ENCODE data around the gene BMP4. TPM values are rescaled to one million over a fixed set of nuclear protein-coding genes. Genes with fewer than 3 reads are reported as not detected.

The BMP4 gene
- total RNA-seq, 6 experiments from 2014 or later: 4.0 to 14.5 (median 4.4) TPM

DNA sequence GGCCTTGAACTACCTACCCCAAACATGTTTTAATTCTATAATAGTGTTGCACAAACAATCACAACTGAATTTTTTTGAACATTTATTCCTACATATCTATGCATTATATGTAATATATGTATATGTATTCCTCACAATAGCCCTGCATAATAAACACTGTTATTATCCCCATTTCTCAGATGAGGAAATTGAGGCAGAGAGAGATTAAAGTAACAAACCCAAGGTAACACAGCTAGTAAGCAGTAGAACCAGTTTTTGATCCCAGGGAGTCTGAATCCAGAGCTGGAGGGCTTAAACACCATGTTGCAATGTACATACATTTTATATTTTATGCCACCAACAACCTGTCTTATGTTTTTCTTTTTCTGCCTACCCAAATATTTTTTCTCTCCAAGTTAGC lies 26.5 kb upstream of the BMP4 start:
- Mint-ChIP-seq H3K27me3 (ENCODE audit: insufficient read depth) (peaks cover 6% of the 10 kb centered on the region), H3K4me1 (ENCODE audit: low read depth) (peaks cover 17% of the 10 kb centered on the region), H3K36me3 (ENCODE audit: low read depth) (peaks cover 20% of the 10 kb centered on the region), H3K9me3 (peaks cover 29% of the 10 kb centered on the region), H3K27ac (no peak overlapping the region), H3K4me3 (no peak overlapping the region)
- DNase-seq: no peak
- TF ChIP-seq, protein P1, sequence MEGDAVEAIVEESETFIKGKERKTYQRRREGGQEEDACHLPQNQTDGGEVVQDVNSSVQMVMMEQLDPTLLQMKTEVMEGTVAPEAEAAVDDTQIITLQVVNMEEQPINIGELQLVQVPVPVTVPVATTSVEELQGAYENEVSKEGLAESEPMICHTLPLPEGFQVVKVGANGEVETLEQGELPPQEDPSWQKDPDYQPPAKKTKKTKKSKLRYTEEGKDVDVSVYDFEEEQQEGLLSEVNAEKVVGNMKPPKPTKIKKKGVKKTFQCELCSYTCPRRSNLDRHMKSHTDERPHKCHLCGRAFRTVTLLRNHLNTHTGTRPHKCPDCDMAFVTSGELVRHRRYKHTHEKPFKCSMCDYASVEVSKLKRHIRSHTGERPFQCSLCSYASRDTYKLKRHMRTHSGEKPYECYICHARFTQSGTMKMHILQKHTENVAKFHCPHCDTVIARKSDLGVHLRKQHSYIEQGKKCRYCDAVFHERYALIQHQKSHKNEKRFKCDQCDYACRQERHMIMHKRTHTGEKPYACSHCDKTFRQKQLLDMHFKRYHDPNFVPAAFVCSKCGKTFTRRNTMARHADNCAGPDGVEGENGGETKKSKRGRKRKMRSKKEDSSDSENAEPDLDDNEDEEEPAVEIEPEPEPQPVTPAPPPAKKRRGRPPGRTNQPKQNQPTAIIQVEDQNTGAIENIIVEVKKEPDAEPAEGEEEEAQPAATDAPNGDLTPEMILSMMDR (IDR thresholded peaks at IDR 0.05): no peak

DNA sequence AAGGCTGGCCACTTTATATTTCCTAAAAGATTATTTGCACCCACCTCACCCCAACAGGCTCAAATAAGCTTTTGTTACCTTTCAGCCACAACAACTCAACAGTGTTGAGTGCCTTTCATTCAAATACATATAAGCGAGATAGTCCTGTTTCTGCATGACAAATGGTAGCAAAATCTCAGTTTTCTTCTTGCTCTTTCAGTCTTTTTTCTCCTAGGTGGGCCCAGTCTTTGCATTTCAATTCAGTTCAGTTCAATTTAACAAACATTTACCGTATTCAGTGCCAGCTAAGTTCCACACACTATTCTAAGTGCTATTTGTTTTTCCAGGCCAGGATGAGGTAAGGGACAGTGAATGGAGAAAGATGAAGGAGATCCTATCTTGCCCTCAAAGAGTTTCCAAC lies 25.9 kb upstream of the BMP4 start:
- no peak overlapping the region for H3K4me3 Mint-ChIP-seq
- H3K27me3 Mint-ChIP-seq (ENCODE audit: insufficient read depth): peaks cover 6% of the 10 kb centered on the region
- DNase-seq: no peak
- H3K36me3 Mint-ChIP-seq (ENCODE audit: low read depth): peaks cover 20% of the 10 kb centered on the region
- H3K9me3 Mint-ChIP-seq: peaks cover 29% of the 10 kb centered on the region
- H3K4me1 Mint-ChIP-seq (ENCODE audit: low read depth): peaks cover 17% of the 10 kb centered on the region
- TF ChIP-seq, protein P1 (IDR thresholded peaks at IDR 0.05): no peak
- H3K27ac Mint-ChIP-seq: no peak overlapping the region

DNA sequence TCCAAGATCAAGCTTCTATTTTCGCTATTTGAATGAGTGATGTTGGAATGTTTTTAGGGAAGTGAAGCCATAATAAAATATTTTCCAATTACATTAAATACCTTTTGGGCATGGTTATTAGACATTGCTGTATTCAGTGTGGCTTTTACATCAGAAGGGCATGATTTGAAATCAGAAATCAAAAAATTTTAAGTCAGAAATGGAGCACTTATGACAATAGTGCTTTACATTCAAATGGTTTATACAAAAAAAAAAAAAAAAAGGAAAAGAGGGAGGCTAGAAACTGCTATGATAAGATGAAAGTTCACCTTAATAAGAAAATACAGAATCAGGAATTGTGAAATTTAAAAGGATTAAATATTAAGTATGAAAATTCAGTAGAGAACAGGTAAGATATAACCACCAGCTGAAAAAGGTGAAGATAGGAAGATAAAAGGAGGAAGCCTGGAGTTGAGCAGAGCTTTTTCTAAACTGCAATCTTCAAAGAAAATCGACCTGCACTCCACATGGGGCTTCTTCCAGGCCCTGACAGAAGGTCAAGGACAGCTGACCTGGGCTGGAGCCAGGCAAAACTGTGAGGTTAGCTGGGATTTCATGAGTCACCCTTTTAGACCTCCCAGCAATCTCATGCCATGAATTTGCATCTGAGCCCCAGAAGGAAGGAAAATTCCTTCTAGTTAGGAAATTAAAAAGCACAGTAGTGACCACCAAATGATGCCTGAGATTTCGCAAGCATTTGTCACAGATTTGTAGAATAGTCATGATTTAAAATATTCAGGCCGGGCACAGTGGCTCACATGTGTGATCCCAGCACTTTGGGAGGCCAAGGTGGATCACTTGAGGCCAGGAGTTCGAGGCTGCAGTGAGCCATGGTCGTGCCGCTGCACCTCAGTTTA lies 23.4 kb upstream of the BMP4 start:
- H3K27ac Mint-ChIP-seq: no peak overlapping the region

DNA sequence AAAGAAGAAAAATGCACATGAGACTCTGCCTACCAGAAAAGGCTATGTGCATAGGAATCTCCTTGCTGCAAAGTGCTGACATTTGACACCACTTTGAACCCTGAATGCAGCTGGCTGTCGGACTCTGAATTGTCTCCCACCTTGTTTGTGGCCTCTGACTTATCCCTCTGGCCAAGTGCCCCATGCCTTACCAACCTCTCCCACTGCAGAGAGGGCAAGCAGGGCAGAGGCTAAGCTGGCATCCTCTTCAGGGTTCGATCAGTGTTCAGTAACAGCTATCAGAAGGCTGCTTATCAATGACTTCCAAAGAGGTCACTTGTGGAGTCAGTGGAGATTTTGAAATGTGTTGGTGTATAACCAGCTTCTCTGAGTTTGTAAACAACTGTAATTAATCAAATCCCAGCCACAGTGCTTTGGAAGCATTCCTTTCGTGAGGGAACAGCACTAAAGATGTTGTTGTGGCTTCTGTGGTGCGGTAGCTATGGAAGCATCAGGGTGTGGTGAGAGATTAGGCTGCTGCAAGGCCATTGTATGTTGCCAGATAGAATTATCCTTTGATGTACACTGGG lies 22.6 kb upstream of the BMP4 start:
- peaks cover 4% of the 10 kb centered on the region for H3K9me3 Mint-ChIP-seq
- no peak overlapping the region for H3K4me3 Mint-ChIP-seq
- peaks cover 17% of the 10 kb centered on the region for H3K4me1 Mint-ChIP-seq (ENCODE audit: low read depth)
- H3K27ac Mint-ChIP-seq: no peak overlapping the region
- TF ChIP-seq, protein P1 (IDR thresholded peaks at IDR 0.05): no peak
- H3K27me3 Mint-ChIP-seq (ENCODE audit: insufficient read depth): peaks cover 2% of the 10 kb centered on the region; the same call in 1 of the 2 replicates
- H3K36me3 Mint-ChIP-seq (ENCODE audit: low read depth): no peaks in the 10 kb centered on the region
- peak; percentile 21 for DNase-seq

More for the DNA sequence above, 23.4 kb upstream of the BMP4 start:
- H3K9me3 Mint-ChIP-seq: peaks cover 12% of the 10 kb centered on the region
- no peak overlapping the region for H3K4me3 Mint-ChIP-seq
- TF ChIP-seq, protein P1 (IDR thresholded peaks at IDR 0.05): no peak
- peaks cover 6% of the 10 kb centered on the region for H3K27me3 Mint-ChIP-seq (ENCODE audit: insufficient read depth)
- peak; percentile 74 for DNase-seq
- peaks cover 17% of the 10 kb centered on the region for H3K4me1 Mint-ChIP-seq (ENCODE audit: low read depth)
- peaks cover 8% of the 10 kb centered on the region for H3K36me3 Mint-ChIP-seq (ENCODE audit: low read depth)

DNA sequence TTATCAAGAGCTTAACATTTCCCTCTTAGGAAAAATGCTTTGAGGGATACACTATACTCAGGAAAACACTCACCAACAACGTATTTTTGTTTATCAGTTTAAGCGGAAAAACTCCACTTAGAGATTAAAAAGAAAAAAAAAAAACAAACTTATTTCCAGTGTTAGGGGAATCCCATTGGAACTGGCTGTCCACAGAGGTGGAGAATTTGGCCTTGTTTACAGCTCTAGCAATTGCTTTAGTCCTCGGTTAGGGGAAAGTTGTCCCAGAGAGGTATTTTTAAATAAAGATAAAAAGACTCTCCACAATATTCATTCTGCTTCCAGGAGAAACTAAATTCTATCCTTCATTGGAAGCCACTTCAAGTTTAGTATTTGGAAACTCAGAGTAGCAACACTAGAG lies 21.6 kb upstream of the BMP4 start:
- Mint-ChIP-seq H3K9me3 (no peaks in the 10 kb centered on the region), H3K27ac (no peak overlapping the region), H3K27me3 (ENCODE audit: insufficient read depth) (peaks cover 4% of the 10 kb centered on the region; the same call in 1 of the 2 replicates), H3K4me3 (no peak overlapping the region), H3K4me1 (ENCODE audit: low read depth) (peaks cover 17% of the 10 kb centered on the region), H3K36me3 (ENCODE audit: low read depth) (no peaks in the 10 kb centered on the region)
- no peak for DNase-seq
- TF ChIP-seq, protein P1 (IDR thresholded peaks at IDR 0.05): no peak
